C4-2B (cell line): ENCODE data around the gene HNF4A.

Experiments
- H3K27ac ChIP-seq: fragments of 450-650 bp; 2 replicates; pipeline ENCODE4 v1.5.1; 2017
- CTCF ChIP-seq: fragments of 450-650 bp; conservative IDR thresholded peaks from 2 replicates; pipeline ENCODE4 v1.5.1; 2017; ENCODE audit warnings: mild to moderate bottlenecking
- ZFX ChIP-seq: fragments of 450-650 bp; IDR thresholded peaks from 2 replicates; pipeline ENCODE4 v1.6.1; 2017

The HNF4A gene

GRCh38 chr20:44435630-44436335 lies 80.3 kb downstream of the HNF4A start:
- H3K27ac ChIP-seq, result no peak overlapping the region
- TF ChIP-seq ZFX (no peak), CTCF (no peak)

GRCh38 chr20:44436393-44436792 lies 80.9 kb downstream of the HNF4A start:
- H3K27ac ChIP-seq, result no peak overlapping the region
- TF ChIP-seq ZFX, result no peak
- TF ChIP-seq CTCF, result no peak

GRCh38 chr20:44437497-44437896 lies 82.0 kb downstream of the HNF4A start:
- TF ChIP-seq ZFX (no peak), CTCF (no peak)
- no peak overlapping the region for H3K27ac ChIP-seq

- H3K27ac ChIP-seq, result no peak overlapping the region
- no peak for TF ChIP-seq CTCF
- TF ChIP-seq ZFX, result no peak
Observed at GRCh38 chr20:44438782-44439181, 83.3 kb downstream of the HNF4A start.

- no peak for TF ChIP-seq ZFX
- no peak for TF ChIP-seq CTCF
- H3K27ac ChIP-seq, result no peak overlapping the region
Observed at GRCh38 chr20:44439318-44439717, 83.8 kb downstream of the HNF4A start.

- no peak for TF ChIP-seq ZFX
- no peak for TF ChIP-seq CTCF
- no peak overlapping the region for H3K27ac ChIP-seq
Observed at GRCh38 chr20:44442298-44443070, 87.0 kb downstream of the HNF4A start.
